HG02885 (cell line): ENCODE measurements around the gene IL37.

Source experiments
- ATAC-seq: cut with Tn5 transposase; IDR thresholded peaks from one replicate; pipeline ENCODE4 v1.9.1; 2021; ENCODE audit warnings: mild to moderate bottlenecking; ENCODE audit not compliant: unreplicated experiment, poor library complexity

IL37 gene, protein sequence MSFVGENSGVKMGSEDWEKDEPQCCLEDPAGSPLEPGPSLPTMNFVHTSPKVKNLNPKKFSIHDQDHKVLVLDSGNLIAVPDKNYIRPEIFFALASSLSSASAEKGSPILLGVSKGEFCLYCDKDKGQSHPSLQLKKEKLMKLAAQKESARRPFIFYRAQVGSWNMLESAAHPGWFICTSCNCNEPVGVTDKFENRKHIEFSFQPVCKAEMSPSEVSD

GRCh38 chr2:112910865-112911264 is at the start of gene IL37:
TSS of gene IL37 (plus strand) at chr2:112911165. CDS start at chr2:112913013, 1,848 bp downstream.
- ATAC-seq, result no peak

DNA sequence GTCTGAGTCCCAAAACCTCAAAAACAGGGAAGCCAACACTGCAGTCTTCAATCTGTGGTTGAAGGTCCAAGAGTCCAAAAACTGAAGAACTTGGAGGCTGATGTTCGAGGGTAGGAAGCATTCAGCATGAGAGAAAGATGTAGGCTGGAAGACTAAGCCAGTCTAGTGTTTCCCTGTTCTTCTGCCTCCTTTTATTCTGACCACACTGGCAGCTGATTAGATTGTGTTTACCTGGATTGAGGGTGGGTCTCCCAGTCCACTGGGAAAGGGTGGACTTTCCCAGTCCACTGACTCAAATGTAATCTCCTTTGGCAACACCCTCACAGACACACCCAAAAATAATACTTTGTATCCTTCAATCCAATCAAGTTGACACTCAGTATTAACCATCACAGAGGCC is 46.9 kb upstream of the IL37 start:
- no peak for ATAC-seq

- ATAC-seq, result no peak
Observed at GRCh38 chr2:112866128-112866835, 44.7 kb upstream of the IL37 start.

- no peak for ATAC-seq
Observed at GRCh38 chr2:112867701-112868631, 43.0 kb upstream of the IL37 start.

DNA sequence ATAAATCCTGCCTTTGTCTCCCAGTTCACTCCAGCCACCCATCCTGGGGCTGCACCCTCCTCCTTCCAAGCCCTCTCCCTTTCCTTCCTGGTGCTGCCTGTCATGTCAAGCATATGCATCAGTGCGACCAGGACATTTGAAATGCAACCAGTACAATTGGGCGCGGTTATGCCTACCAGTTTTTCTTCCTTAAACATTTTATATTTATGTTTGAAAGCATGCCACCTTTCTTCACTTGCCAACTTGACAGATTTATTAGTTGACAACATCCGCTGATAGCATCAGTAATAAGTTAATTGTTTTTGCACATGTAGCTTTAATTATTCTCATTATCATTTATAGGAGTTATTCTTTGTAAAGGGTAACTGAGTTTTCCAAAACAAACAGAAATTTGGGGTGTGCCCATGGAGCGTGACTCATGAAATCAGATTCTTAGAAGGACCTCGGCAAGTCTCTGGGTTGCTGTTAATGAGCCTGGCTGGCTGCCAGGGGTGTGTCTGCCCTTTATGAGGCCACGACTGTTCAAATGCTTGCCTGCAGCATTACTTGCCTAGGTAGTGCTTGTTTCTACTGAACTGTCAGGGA is 41.6 kb upstream of the IL37 start:
- ATAC-seq, result no peak

GRCh38 chr2:112870841-112871835 is 39.8 kb upstream of the IL37 start:
- no peak for ATAC-seq

DNA sequence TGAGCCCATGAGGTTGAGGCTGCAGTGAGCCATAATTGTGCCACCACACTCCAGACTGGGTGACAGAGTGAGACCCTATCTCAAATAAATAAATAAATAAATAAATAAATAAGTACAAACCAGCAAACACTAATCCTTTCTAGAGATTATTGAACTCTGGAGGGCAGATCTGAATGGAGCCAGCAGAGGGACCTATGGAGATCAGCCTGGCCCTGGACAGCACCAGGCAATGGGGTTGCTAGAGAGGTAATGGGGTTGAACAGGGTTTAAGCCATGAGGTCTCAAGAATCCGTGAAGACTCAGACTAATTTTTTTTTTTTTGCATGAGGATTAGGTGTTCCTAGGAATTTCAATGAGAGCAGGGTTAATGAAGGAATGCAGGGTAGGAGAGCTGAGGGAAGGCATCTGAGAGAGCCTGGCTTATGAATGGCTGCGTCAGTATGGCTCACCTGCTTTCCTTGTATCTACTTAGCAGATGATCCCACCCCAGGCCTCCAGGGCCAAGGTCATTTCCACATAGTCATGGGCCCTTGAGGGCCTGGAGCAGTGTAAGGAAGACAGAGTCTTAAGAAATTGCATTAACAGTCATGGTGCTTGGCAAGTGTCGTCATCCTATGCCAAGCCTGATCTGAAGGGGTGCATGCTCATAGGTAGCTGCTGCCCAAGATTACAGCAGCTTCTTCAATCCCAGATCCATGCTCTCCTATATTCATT is 34.6 kb upstream of the IL37 start:
- ATAC-seq, result no peak

DNA sequence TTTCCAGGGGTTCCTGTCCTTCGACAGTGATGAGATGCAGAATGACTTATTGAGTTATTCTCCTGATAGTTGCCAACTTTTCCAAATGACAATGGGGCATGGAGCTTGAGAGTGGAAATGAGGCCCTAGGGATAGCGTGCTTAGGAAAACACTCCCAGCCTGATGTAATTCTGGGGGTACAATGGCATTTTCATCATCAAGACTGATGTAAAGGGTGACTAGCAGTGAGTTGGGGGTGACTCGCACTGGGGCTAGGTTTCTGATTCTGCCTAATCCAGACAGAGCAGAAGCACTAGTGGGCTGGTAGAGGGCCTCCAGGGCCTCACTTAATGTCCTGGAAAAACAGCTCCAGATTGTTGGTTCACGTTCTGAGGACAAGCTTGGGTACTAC is 34.0 kb upstream of the IL37 start:
- ATAC-seq, result no peak

DNA sequence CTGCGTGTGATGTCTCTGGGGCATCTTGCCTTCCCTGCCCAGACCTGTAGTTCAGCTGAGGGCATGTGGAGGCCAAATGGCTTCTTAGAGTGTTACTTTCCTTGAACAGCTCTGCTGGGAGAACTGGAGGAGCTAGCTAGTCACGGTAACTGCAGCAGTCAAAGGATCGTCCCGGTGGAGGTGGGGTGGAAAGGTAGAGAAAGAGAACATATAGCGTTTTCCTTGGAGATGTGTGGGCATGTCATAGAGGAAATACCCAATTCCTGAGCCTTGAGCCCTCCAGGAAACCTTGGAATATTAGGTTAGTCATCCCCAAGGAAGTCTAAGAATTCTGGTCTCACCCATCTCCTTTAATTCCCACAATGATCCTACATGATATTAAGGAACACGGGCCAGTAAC is 33.5 kb upstream of the IL37 start:
- no peak for ATAC-seq

GRCh38 chr2:112879491-112880041 is 31.4 kb upstream of the IL37 start:
- ATAC-seq, result no peak

GRCh38 chr2:112880091-112880531 is 30.9 kb upstream of the IL37 start:
- no peak for ATAC-seq

DNA sequence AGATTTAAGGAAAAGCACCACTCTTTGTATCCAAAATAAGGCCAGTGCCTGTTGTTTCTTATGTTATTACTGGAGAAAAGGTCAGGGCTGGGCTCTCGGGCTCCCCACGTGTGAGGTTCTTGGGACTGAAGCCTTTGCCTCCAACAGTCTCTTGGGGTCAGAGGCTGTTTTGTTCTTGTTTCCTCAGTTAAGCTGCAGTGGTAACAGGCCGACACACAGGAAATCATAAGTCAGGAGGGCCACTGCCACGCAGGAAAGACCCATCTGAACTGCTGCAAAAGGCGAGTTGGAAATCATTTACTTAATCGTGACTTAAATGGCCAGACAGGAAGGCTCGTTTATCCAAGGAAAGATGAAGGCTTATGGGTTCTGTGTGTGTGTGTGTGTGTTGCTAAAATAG is 30.3 kb upstream of the IL37 start:
- ATAC-seq, result no peak

GRCh38 chr2:112881217-112881985 is 29.6 kb upstream of the IL37 start:
- peak; percentile 78 for ATAC-seq

GRCh38 chr2:112883669-112884068 is 27.3 kb upstream of the IL37 start:
- no peak for ATAC-seq

DNA sequence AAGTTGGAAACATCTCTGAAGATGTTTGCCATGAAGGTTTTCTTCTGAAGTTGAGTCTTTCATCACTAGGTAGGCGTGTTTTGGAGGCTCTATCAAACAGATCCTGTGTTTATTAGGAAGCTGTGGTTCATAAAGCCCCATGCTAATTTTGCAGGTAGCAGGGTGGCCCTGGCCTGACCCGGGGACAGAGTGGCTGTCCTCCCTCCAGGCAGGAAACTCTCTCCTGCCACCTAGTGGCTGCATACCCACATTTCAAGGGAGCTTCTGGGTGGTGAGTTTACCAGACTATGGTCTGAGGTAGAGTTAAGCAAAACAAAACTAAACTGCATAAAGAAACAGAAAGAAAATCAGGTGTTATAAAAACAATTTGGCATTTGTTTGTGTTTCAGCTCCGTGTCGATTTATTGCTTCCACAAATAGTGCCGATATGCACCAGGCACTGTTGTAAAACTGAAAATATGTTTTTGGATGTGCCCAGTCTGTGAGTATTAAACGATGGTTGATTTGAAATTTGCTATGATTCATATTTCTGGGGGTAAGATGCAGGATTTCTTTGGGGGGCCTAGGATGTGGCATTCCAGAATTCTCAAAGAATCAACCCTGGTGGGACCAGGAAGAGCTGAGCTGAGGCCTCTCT is 26.0 kb upstream of the IL37 start:
- ATAC-seq, result peak; percentile 68

DNA sequence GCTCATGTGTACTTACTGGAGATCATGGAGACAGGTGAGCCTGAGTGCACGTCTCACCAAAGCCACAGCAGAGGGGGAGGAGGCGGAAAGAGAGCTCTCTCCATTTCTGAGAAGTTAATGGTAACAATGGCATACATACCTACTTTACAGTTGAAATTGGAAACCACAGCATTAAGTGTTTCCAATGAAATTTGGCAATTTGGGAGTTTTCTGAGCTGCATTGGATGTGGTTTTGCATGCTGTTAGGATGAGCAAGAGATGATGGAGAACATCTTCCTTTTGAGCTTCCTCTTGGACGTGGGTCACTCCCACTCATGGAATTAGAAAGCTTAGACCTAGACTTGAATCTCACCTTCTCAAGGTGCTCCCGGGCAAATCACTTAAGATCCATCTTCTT is 25.5 kb upstream of the IL37 start:
- ATAC-seq, result no peak

DNA sequence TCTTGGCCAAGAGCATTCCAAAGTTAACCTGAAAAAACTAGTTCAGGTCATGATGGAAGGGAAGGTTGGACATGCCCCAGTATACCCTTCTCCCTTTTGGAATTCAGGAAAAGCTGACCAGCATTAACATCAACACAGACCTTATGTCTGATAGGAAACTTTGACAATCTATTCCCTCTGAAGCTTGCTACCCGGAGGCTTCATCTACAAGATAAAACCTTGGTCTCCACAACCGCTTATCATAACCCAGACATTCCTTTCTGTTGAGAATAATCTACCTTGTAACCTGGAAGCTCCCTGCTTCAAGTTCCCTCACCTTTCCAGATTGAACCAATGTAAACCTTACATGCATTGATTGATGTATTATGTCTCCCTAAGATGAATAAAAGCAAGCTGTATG is 24.7 kb upstream of the IL37 start:
- no peak for ATAC-seq
